Testis (tissue), 3 donors: ENCODE data around the gene LAMA1. TPM values are rescaled to one million over a fixed set of nuclear protein-coding genes. Genes with fewer than 3 reads are reported as not detected.
"Not testable (repeated sequence)": the region's sequence is repeated elsewhere in the genome, so short reads cannot be mapped to it uniquely, and the experiment has no call there.

Source experiments
- DNase-seq: peaks from one replicate; pipeline ENCODE4 v3.0.0-alpha.2; 2019
- H3K27ac ChIP-seq, 2 donors: fragments of 200-600 bp; sonication (generic); one replicate each; pipeline ENCODE4 v1.5.1; 2019
- H3K27me3 ChIP-seq: fragments of 200-600 bp; sonication (generic); one replicate; pipeline ENCODE4 v1.5.1; 2019
- H3K36me3 ChIP-seq: fragments of 200-600 bp; sonication (generic); one replicate; pipeline ENCODE4 v1.5.1; 2017; ENCODE audit warnings: low read depth; ENCODE audit errors: missing control alignments
- H3K4me1 ChIP-seq: fragments of 200-600 bp; sonication (generic); one replicate; pipeline ENCODE4 v1.5.1; 2019
- H3K4me3 ChIP-seq, 2 donors: fragments of 200-600 bp; sonication (generic); one replicate each; pipeline ENCODE4 v1.5.1; 2017 to 2019
- H3K9me3 ChIP-seq: fragments of 200-600 bp; sonication (generic); one replicate; pipeline ENCODE4 v1.5.1; 2017
- POLR2A ChIP-seq: fragments of 450-650 bp; IDR thresholded peaks from one replicate; pipeline ENCODE4 v1.6.1; 2017; ENCODE audit warnings: antibody characterized with exemption, mild to moderate bottlenecking, moderate library complexity
- WGBS, 2 donors: methylation state at CpG; one replicate each; pipeline ENCODE4 v1.1.5; 2018; 5-methylcytosine and 5-hydroxymethylcytosine counted together
- intact Hi-C: fragments of 100-400 bp; cut with DNase I; formaldehyde crosslinking; loops from one replicate; pipeline ENCODE4 v1.15.1; 2023; ENCODE audit warnings: low total_unique reads
- polyA plus RNA-seq: library from polyadenylated mRNA; stranded (reverse); fragments of 350-450 nt; fragmentation: Illumina TruSeq; extraction: RNeasy Lipid Tissue Mini Kit (QIAGEN cat#74804); gene quantifications from one replicate; pipeline ENCODE4 v1.2.3, GENCODE V29; 2014; ENCODE audit warnings: low read depth, low replicate concordance; ENCODE audit not compliant: insufficient read depth
- total RNA-seq, 2 donors: library from RNA; depleted of rRNA; stranded (reverse); fragments of >200 nt; gene quantifications; one replicate each; pipeline ENCODE4 v1.2.3, GENCODE V29; 2016
- TF ChIP-seq, protein P1 (sequence below), 3 experiments: fragments of 450-650 bp in 2 of 3; fragments of 200-600 bp in 1 of 3; sonication (generic) in 1 of 3; IDR thresholded peaks; one replicate each; pipeline ENCODE4 v1.5.1; 2016 to 2019; ENCODE audit warnings: antibody characterized with exemption in 3 of 3, mild to moderate bottlenecking in 2 of 3, moderate library complexity in 1 of 3

LAMA1 gene
- total and polyA plus RNA-seq, 3 donors from 2014 or later = 35.7 to 146 (median 141) TPM

DNA sequence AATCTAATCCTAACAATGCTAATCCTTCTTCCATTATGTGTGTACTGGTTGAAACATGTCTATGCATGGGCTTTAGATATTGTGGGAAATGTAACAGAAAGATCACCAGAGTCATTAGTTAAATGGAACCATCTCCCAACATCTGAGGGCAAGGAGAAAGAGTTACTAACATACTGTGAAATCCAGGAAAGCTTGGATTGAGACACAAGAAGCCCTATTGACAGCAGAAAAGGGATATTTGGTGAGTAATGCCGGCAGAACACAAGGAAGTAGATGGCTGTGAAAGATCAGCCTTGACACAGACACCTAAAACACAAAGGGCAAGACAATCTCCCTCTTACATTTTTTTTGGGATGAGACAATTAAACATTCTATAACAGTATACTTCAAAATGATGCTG, 28.5 kb upstream of the LAMA1 start:
- H3K27ac ChIP-seq = no peak overlapping the region
- H3K4me1 ChIP-seq = no peaks in the 10 kb centered on the region
- H3K4me3 ChIP-seq = no peak overlapping the region
- intact Hi-C loops = no loop called here
- no peak for DNase-seq
- no peaks in the 10 kb centered on the region for H3K9me3 ChIP-seq
- no peaks in the 10 kb centered on the region for H3K36me3 ChIP-seq
- TF ChIP-seq, protein P1, sequence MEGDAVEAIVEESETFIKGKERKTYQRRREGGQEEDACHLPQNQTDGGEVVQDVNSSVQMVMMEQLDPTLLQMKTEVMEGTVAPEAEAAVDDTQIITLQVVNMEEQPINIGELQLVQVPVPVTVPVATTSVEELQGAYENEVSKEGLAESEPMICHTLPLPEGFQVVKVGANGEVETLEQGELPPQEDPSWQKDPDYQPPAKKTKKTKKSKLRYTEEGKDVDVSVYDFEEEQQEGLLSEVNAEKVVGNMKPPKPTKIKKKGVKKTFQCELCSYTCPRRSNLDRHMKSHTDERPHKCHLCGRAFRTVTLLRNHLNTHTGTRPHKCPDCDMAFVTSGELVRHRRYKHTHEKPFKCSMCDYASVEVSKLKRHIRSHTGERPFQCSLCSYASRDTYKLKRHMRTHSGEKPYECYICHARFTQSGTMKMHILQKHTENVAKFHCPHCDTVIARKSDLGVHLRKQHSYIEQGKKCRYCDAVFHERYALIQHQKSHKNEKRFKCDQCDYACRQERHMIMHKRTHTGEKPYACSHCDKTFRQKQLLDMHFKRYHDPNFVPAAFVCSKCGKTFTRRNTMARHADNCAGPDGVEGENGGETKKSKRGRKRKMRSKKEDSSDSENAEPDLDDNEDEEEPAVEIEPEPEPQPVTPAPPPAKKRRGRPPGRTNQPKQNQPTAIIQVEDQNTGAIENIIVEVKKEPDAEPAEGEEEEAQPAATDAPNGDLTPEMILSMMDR (IDR thresholded peaks at IDR 0.05) = no peak
- TF ChIP-seq POLR2A = no peak
- no peaks in the 10 kb centered on the region for H3K27me3 ChIP-seq
- 95 to 97% methylated on average over 1 of the region's 1 CpG for WGBS, 2 donors

DNA sequence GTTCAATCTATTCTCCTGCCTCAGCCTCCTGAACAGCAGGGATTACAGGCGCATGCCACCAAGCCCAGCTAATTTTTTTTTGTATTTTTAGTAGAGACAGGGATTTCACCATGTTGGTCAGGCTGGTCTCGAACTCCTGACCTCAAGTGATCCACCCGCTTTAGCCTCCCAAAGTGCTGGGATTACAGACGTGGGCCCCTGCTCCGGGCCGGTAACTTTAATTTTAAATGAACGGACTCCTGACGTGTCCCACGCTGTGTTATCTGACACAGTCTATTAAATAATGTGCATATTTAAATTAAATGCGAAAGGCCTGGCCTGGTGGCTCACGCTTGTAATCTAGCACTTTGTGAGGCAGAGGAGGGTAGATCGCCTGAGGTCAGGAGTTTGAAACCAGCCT, 27.3 kb upstream of the LAMA1 start:
- H3K4me1 ChIP-seq, H3K36me3 ChIP-seq, H3K27ac ChIP-seq, intact Hi-C loops, H3K27me3 ChIP-seq, H3K9me3 ChIP-seq, DNase-seq: not testable (repeated sequence)
- WGBS, 2 donors = 74 to 83% methylated on average over 12 of the region's 12 CpGs
- H3K4me3 ChIP-seq = peak overlapping the region in 1 of 2 donors; percentile 10

DNA sequence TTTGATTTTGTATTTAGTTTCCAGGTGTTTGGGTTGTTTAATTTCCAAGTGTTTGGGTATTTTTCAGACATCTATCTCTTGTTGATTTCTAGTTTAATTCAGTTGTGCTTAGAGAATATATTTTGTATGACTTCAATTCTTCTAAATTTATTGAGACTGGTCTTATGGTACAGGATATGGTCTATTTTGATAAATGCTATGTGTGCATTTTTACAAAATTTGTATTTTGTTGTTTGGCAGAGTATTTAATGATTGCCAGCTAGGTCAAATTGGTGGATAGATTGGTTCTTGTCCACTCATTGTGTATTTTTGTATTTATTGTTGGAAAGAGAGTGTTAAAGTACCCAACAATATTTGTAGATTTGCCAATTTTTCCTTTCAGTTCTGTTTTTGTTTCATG, 23.7 kb upstream of the LAMA1 start:
- DNase-seq = no peak
- Histone ChIP-seq H3K4me1 (no peaks in the 10 kb centered on the region), H3K27ac (no peak overlapping the region), H3K9me3 (no peaks in the 10 kb centered on the region), H3K36me3 (no peaks in the 10 kb centered on the region), H3K4me3 (no peak overlapping the region), H3K27me3 (no peaks in the 10 kb centered on the region)
- TF ChIP-seq, protein P1 (IDR thresholded peaks at IDR 0.05) = no peak
- no peak for TF ChIP-seq POLR2A
- intact Hi-C loops = no loop called here

DNA sequence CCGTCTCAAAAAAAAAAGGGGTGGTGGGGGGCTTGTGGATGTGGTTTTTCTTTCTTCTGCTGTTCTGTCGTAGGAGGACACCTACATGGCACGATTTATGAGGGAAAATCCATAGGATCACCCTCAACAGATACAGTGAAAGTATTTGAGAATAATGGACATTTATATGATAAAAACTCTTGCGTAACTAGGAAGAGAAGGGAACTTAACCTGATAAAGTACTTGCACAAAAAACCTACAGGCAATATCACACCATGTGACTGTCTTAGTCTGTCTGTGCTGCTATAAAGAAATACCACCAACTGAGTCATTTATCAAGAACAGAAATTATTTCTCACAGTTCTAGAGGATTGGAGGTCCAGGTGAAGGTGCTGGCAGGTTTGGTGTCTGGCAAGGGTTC, 21.8 kb upstream of the LAMA1 start:
- WGBS, 2 donors = 65 to 70% methylated on average over 4 of the region's 4 CpGs
- Histone ChIP-seq H3K4me3 (no peak overlapping the region), H3K27ac (no peak overlapping the region), H3K4me1 (no peaks in the 10 kb centered on the region), H3K9me3 (no peaks in the 10 kb centered on the region), H3K27me3 (no peaks in the 10 kb centered on the region), H3K36me3 (no peaks in the 10 kb centered on the region)
- intact Hi-C loops = no loop called here
- TF ChIP-seq, protein P1 (IDR thresholded peaks at IDR 0.05) = no peak
- no peak for TF ChIP-seq POLR2A
- DNase-seq = no peak

- Histone ChIP-seq H3K9me3 (no peaks in the 10 kb centered on the region), H3K27me3 (no peaks in the 10 kb centered on the region), H3K27ac (no peak overlapping the region), H3K4me1 (no peaks in the 10 kb centered on the region), H3K36me3 (no peaks in the 10 kb centered on the region), H3K4me3 (no peak overlapping the region)
- intact Hi-C loops = no loop called here
- DNase-seq = no peak
- TF ChIP-seq POLR2A = no peak
- TF ChIP-seq, protein P1 (IDR thresholded peaks at IDR 0.05) = no peak
Measured at GRCh38 chr18:7133181-7133580, 15.6 kb upstream of the LAMA1 start.
